NB4 (cell line): ENCODE data around the gene OPCML.

ENCODE experiments used
- MYC ChIP-seq: IDR thresholded peaks from 2 replicates; pipeline ENCODE4 v1.6.1; 2011; ENCODE audit warnings: low read depth, low read length
- POLR2A ChIP-seq: IDR thresholded peaks from 2 replicates; pipeline ENCODE4 v1.6.1; 2011; ENCODE audit warnings: mild to moderate bottlenecking; ENCODE audit not compliant: insufficient read length; ENCODE audit errors: extremely low read depth
- TF ChIP-seq, protein P1 (sequence below): IDR thresholded peaks from one replicate; pipeline ENCODE4 v1.5.1; 2012; ENCODE audit warnings: low read depth, low read length
- TF ChIP-seq, protein P2 (sequence below): IDR thresholded peaks from 2 replicates; pipeline ENCODE4 v1.6.1; 2011; ENCODE audit warnings: low read depth, low read length

DNA sequence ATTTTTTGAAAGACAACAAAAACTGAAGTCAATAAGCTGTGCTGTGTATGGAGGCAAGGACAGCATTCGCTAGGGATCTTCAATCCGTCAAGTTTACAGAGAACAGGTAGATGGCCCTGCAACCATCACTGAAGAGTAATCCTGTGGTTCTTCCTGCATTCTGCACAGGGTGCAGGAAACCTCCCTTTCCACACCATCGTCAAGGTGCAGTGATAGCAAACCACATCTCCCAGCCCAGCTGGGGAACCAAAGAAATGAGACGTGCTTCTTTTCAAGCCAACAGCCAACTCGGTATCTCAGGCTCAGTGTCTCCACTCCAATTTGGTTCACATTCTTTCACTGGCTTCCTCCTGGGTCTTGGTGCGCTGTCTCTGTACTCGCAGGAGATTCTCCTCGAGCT, 814.5 kb downstream of the OPCML start:
- TF ChIP-seq POLR2A (no peak), MYC (no peak)
- TF ChIP-seq, protein P1, sequence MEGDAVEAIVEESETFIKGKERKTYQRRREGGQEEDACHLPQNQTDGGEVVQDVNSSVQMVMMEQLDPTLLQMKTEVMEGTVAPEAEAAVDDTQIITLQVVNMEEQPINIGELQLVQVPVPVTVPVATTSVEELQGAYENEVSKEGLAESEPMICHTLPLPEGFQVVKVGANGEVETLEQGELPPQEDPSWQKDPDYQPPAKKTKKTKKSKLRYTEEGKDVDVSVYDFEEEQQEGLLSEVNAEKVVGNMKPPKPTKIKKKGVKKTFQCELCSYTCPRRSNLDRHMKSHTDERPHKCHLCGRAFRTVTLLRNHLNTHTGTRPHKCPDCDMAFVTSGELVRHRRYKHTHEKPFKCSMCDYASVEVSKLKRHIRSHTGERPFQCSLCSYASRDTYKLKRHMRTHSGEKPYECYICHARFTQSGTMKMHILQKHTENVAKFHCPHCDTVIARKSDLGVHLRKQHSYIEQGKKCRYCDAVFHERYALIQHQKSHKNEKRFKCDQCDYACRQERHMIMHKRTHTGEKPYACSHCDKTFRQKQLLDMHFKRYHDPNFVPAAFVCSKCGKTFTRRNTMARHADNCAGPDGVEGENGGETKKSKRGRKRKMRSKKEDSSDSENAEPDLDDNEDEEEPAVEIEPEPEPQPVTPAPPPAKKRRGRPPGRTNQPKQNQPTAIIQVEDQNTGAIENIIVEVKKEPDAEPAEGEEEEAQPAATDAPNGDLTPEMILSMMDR: no peak
- TF ChIP-seq, protein P2, sequence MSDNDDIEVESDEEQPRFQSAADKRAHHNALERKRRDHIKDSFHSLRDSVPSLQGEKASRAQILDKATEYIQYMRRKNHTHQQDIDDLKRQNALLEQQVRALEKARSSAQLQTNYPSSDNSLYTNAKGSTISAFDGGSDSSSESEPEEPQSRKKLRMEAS: no peak
